ENCODE results near the gene CHCHD4. TPM values are rescaled to one million over a fixed set of nuclear protein-coding genes. Genes with fewer than 3 reads are reported as not detected.

CHCHD4 gene
- total RNA-seq, 1 donor from 2014 or later: 7.3 TPM

GRCh38 chr3:14138109-14138877 lies 13.6 kb upstream of the CHCHD4 start:
- no peak for DNase-seq (ENCODE audit: low spot score in 2 of 2, unreplicated experiment in 2 of 2)
- Mint-ChIP-seq H3K4me1 (peaks cover 8% of the 10 kb centered on the region), H3K27me3 (ENCODE audit: low read depth) (no peaks in the 10 kb centered on the region), H3K27ac (no peak overlapping the region), H3K36me3 (peaks cover 17% of the 10 kb centered on the region), H3K4me3 (no peak overlapping the region), H3K9me3 (no peaks in the 10 kb centered on the region)
- TF ChIP-seq, protein P1, sequence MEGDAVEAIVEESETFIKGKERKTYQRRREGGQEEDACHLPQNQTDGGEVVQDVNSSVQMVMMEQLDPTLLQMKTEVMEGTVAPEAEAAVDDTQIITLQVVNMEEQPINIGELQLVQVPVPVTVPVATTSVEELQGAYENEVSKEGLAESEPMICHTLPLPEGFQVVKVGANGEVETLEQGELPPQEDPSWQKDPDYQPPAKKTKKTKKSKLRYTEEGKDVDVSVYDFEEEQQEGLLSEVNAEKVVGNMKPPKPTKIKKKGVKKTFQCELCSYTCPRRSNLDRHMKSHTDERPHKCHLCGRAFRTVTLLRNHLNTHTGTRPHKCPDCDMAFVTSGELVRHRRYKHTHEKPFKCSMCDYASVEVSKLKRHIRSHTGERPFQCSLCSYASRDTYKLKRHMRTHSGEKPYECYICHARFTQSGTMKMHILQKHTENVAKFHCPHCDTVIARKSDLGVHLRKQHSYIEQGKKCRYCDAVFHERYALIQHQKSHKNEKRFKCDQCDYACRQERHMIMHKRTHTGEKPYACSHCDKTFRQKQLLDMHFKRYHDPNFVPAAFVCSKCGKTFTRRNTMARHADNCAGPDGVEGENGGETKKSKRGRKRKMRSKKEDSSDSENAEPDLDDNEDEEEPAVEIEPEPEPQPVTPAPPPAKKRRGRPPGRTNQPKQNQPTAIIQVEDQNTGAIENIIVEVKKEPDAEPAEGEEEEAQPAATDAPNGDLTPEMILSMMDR (IDR thresholded peaks at IDR 0.05; ENCODE audit: unreplicated experiment): no peak

DNA sequence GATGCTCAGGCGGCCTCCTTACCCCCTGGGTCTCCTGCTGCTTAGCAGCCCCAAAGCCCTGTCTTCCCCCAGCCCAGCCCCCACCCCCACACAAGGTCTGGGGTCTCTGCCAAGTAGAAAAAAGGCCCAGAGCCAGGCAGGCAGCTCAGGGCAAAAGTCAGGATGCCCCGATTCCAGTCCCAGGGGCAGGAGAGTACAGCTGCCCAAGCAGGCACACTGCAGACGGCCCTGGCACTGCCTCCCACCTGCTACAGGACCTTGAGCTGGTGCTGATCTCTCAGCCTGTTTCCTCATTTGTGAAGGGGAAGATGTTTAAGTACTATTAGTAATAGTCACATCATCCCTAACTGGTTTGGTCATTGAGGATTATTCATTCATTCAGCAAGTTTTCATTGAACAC lies 12.8 kb upstream of the CHCHD4 start:
- Mint-ChIP-seq H3K36me3 (peaks cover 17% of the 10 kb centered on the region), H3K27ac (no peak overlapping the region), H3K4me1 (peaks cover 1% of the 10 kb centered on the region), H3K9me3 (no peaks in the 10 kb centered on the region), H3K27me3 (ENCODE audit: low read depth) (no peaks in the 10 kb centered on the region), H3K4me3 (no peak overlapping the region)
- no peak for DNase-seq (ENCODE audit: low spot score in 2 of 2, unreplicated experiment in 2 of 2)
- TF ChIP-seq, protein P1 (IDR thresholded peaks at IDR 0.05; ENCODE audit: unreplicated experiment): no peak

DNA sequence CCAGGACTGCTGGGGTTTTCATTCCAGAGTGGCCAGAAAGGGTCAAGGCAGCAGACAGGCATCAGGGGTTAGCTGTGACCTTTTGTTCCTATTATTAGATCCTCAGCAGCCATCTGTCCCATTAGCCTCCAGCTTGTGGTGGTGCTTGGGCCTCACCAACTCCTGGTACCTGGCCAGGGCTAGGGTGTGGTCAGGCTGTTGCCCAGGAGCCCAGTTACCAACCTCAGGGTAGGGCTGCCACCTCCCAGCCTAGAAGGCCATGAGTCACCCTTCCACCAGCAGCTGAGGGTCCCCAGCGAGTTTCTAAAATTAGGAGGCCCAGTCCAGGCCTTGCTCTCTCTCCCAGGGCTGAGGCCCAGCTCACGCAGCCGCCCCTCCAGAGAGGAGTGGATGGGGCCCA lies 12.3 kb upstream of the CHCHD4 start:
- DNase-seq (ENCODE audit: low spot score in 2 of 2, unreplicated experiment in 2 of 2): no peak
- TF ChIP-seq, protein P1 (IDR thresholded peaks at IDR 0.05; ENCODE audit: unreplicated experiment): no peak
- H3K4me3 Mint-ChIP-seq: no peak overlapping the region
- peaks cover 17% of the 10 kb centered on the region for H3K36me3 Mint-ChIP-seq
- no peaks in the 10 kb centered on the region for H3K4me1 Mint-ChIP-seq
- no peak overlapping the region for H3K27ac Mint-ChIP-seq
- no peaks in the 10 kb centered on the region for H3K9me3 Mint-ChIP-seq
- H3K27me3 Mint-ChIP-seq (ENCODE audit: low read depth): no peaks in the 10 kb centered on the region

DNA sequence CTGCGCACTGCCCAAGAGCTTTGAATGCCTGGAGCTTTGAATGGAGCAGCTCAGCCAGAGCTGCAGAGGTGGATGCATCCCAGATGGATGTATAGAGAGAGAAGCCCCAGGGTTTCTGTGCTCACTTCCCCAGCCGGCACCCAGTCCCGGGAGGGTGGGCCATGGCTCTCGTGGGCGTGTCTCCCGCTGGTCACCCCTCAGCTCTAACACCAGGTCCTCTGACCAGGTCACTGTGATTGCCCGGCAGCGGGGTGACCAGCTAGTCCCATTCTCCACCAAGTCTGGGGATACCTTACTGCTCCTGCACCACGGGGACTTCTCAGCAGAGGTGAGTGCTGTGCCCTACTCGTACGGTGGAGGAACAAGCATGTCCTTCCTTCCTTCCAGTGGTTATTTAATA lies 10.9 kb upstream of the CHCHD4 start:
- no peak for DNase-seq (ENCODE audit: low spot score in 2 of 2, unreplicated experiment in 2 of 2)
- no peak overlapping the region for H3K27ac Mint-ChIP-seq
- H3K36me3 Mint-ChIP-seq: peaks cover 21% of the 10 kb centered on the region

DNA sequence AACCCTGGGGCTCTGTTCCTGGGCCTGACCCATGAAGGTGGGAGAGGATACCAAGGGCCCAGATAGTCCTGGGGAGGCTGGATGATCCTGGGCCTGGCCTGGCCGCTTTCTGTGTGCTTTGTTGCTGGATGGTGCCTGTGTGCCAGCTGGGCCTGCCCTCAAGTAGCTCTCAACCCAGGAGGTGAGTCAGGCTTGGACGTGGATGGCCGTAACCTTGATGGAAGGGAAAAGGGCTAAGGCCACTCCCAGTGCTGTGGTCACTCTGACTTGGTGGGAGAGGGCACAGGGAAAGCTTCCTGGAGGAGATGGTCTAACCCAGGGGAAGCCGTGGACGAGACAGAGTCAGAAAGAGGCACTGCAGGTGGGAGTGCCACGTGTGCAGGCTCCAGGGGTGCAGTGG lies 9.6 kb upstream of the CHCHD4 start:
- no peaks in the 10 kb centered on the region for H3K4me1 Mint-ChIP-seq
- no peak overlapping the region for H3K4me3 Mint-ChIP-seq
- H3K36me3 Mint-ChIP-seq: peaks cover 18% of the 10 kb centered on the region
- DNase-seq (ENCODE audit: low spot score in 2 of 2, unreplicated experiment in 2 of 2): no peak
- H3K9me3 Mint-ChIP-seq: no peaks in the 10 kb centered on the region
- TF ChIP-seq, protein P1 (IDR thresholded peaks at IDR 0.05; ENCODE audit: unreplicated experiment): no peak
- no peaks in the 10 kb centered on the region for H3K27me3 Mint-ChIP-seq (ENCODE audit: low read depth)
- no peak overlapping the region for H3K27ac Mint-ChIP-seq

More for the DNA sequence above, 10.9 kb upstream of the CHCHD4 start:
- no peaks in the 10 kb centered on the region for H3K4me1 Mint-ChIP-seq
- no peaks in the 10 kb centered on the region for H3K27me3 Mint-ChIP-seq (ENCODE audit: low read depth)
- H3K4me3 Mint-ChIP-seq: no peak overlapping the region
- no peaks in the 10 kb centered on the region for H3K9me3 Mint-ChIP-seq
- TF ChIP-seq, protein P1 (IDR thresholded peaks at IDR 0.05; ENCODE audit: unreplicated experiment): no peak
